A375 (cell line): Measurements from ENCODE around the gene ATRNL1. TPM values are rescaled to one million over a fixed set of nuclear protein-coding genes. Genes with fewer than 3 reads are reported as not detected.

Experiments
- total RNA-seq: library from RNA; depleted of rRNA; stranded (reverse); fragments of >200 nt; shearing (Covaris generic); gene quantifications from 2 replicates; pipeline ENCODE4 v1.2.3, GENCODE V29; 2014; rRNA removed

Gene ATRNL1, protein sequence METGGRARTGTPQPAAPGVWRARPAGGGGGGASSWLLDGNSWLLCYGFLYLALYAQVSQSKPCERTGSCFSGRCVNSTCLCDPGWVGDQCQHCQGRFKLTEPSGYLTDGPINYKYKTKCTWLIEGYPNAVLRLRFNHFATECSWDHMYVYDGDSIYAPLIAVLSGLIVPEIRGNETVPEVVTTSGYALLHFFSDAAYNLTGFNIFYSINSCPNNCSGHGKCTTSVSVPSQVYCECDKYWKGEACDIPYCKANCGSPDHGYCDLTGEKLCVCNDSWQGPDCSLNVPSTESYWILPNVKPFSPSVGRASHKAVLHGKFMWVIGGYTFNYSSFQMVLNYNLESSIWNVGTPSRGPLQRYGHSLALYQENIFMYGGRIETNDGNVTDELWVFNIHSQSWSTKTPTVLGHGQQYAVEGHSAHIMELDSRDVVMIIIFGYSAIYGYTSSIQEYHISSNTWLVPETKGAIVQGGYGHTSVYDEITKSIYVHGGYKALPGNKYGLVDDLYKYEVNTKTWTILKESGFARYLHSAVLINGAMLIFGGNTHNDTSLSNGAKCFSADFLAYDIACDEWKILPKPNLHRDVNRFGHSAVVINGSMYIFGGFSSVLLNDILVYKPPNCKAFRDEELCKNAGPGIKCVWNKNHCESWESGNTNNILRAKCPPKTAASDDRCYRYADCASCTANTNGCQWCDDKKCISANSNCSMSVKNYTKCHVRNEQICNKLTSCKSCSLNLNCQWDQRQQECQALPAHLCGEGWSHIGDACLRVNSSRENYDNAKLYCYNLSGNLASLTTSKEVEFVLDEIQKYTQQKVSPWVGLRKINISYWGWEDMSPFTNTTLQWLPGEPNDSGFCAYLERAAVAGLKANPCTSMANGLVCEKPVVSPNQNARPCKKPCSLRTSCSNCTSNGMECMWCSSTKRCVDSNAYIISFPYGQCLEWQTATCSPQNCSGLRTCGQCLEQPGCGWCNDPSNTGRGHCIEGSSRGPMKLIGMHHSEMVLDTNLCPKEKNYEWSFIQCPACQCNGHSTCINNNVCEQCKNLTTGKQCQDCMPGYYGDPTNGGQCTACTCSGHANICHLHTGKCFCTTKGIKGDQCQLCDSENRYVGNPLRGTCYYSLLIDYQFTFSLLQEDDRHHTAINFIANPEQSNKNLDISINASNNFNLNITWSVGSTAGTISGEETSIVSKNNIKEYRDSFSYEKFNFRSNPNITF (N-terminal part only)
- 4.1 and 4.2 TPM in 2 replicates for total RNA-seq

DNA sequence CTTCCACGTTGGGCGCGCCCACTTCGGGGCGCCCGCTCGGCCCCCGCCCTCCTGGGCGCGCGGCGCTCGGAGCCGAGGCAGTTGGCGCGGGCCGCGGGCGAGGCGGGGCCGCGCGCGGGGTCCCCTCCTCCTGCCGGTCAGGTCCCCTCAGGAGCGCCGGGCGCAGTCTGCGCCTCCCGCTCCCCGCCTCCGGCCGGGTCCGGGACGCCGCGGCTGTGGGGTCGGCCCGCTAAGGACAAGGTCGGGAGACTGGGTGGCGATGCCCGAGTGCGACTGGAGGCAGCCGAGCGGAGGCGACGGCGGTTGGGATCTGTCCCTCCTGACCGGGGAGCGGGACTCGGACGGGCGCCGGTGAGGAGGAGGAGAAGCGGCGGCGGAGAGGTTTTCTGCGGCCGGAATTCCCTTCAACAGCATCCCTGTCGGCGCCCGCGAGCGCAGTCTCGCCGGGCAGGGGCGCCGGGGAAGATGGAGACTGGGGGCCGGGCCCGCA is at the start of gene ATRNL1:
TSS of gene ATRNL1 (plus strand) at position 80 of the 490 bp plus-strand sequence. CDS start at position 466, 386 bp downstream.

Other genes starting within 250 kb of the ATRNL1 start
- 54.0 and 56.1 TPM in 2 replicates for gene TRUB1, start 155.2 kb upstream of the ATRNL1 start, total RNA-seq